Chondrocyte (in vitro differentiated cells): ENCODE measurements around the gene CSF1. TPM values are rescaled to one million over a fixed set of nuclear protein-coding genes. Genes with fewer than 3 reads are reported as not detected.
A peak's percentile ranks its signal among the peaks of the same experiment; 100 is the strongest.

Experiments used
- DNase-seq: peaks from one replicate; pipeline ENCODE4 v3.0.0; 2021; ENCODE audit warnings: mixed read lengths, low spot score
- H3K27ac Mint-ChIP-seq: one replicate; pipeline ENCODE4 v1.8.0; 2021; ENCODE audit warnings: mild to moderate bottlenecking, moderate library complexity, mixed read lengths; ENCODE audit not compliant: unreplicated experiment
- H3K27me3 Mint-ChIP-seq: 2 replicates; pipeline ENCODE4 v1.8.0; 2021; ENCODE audit warnings: low read depth, mixed read lengths
- H3K36me3 Mint-ChIP-seq: 2 replicates; pipeline ENCODE4 v1.8.0; 2021; ENCODE audit warnings: low read depth, mixed read lengths
- H3K4me1 Mint-ChIP-seq: 2 replicates; pipeline ENCODE4 v1.8.0; 2021; ENCODE audit warnings: low read depth, mild to moderate bottlenecking, mixed read lengths
- H3K4me3 Mint-ChIP-seq: one replicate; pipeline ENCODE4 v1.8.0; 2021; ENCODE audit warnings: mild to moderate bottlenecking, moderate library complexity, mixed read lengths; ENCODE audit not compliant: unreplicated experiment
- H3K9me3 Mint-ChIP-seq: 2 replicates; pipeline ENCODE4 v1.8.0; 2021; ENCODE audit warnings: low read depth, mixed read lengths
- CTCF ChIP-seq: fragments of 200-600 bp; sonication (generic); IDR thresholded peaks from 2 replicates; pipeline ENCODE4 v1.5.0; 2021; ENCODE audit warnings: antibody characterized with exemption, mild to moderate bottlenecking, moderate library complexity
- total RNA-seq: library from RNA; stranded (reverse); gene quantifications from 3 replicates; pipeline ENCODE4 v1.2.1, GENCODE V29; 2021

Gene CSF1
- total RNA-seq, 1 donor from 2014 or later, result 19.8 TPM

GRCh38 chr1:109922326-109922725 is 11.7 kb downstream of the CSF1 start:
- TF ChIP-seq CTCF, result no peak
- H3K36me3 Mint-ChIP-seq, result peaks cover 64% of the 10 kb centered on the region
- H3K4me3 Mint-ChIP-seq, result no peak overlapping the region
- H3K27me3 Mint-ChIP-seq, result no peaks in the 10 kb centered on the region
- no peak for DNase-seq
- H3K4me1 Mint-ChIP-seq, result peaks cover 18% of the 10 kb centered on the region
- peaks cover 4% of the 10 kb centered on the region for H3K9me3 Mint-ChIP-seq
- no peak overlapping the region for H3K27ac Mint-ChIP-seq

DNA sequence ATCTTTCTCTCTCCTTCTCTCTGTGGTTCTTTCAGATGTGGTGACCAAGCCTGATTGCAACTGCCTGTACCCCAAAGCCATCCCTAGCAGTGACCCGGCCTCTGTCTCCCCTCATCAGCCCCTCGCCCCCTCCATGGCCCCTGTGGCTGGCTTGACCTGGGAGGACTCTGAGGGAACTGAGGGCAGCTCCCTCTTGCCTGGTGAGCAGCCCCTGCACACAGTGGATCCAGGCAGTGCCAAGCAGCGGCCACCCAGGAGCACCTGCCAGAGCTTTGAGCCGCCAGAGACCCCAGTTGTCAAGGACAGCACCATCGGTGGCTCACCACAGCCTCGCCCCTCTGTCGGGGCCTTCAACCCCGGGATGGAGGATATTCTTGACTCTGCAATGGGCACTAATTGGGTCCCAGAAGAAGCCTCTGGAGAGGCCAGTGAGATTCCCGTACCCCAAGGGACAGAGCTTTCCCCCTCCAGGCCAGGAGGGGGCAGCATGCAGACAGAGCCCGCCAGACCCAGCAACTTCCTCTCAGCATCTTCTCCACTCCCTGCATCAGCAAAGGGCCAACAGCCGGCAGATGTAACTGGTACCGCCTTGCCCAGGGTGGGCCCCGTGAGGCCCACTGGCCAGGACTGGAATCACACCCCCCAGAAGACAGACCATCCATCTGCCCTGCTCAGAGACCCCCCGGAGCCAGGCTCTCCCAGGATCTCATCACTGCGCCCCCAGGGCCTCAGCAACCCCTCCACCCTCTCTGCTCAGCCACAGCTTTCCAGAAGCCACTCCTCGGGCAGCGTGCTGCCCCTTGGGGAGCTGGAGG is 12.7 kb downstream of the CSF1 start:
- DNase-seq, result no peak
- TF ChIP-seq CTCF, result peak; percentile 67
- H3K27me3 Mint-ChIP-seq, result no peaks in the 10 kb centered on the region
- peaks cover 4% of the 10 kb centered on the region for H3K9me3 Mint-ChIP-seq
- no peak overlapping the region for H3K4me3 Mint-ChIP-seq
- H3K36me3 Mint-ChIP-seq, result peaks cover 57% of the 10 kb centered on the region
- peaks cover 28% of the 10 kb centered on the region for H3K4me1 Mint-ChIP-seq
- no peak overlapping the region for H3K27ac Mint-ChIP-seq

DNA sequence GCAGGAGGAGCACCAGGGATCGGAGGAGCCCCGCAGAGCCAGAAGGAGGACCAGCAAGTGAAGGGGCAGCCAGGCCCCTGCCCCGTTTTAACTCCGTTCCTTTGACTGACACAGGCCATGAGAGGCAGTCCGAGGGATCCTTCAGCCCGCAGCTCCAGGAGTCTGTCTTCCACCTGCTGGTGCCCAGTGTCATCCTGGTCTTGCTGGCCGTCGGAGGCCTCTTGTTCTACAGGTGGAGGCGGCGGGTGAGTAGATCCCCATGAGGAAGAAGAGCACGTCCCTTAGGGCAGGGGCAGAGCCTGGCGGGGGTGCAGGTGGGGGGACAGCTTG is 13.3 kb downstream of the CSF1 start:
- no peak for DNase-seq
- Mint-ChIP-seq H3K36me3 (peaks cover 51% of the 10 kb centered on the region), H3K27me3 (no peaks in the 10 kb centered on the region), H3K4me1 (peaks cover 34% of the 10 kb centered on the region), H3K9me3 (peaks cover 4% of the 10 kb centered on the region), H3K27ac (no peak overlapping the region), H3K4me3 (no peak overlapping the region)
- TF ChIP-seq CTCF, result no peak

GRCh38 chr1:109924316-109924715 is 13.7 kb downstream of the CSF1 start:
- Mint-ChIP-seq H3K9me3 (peaks cover 4% of the 10 kb centered on the region), H3K36me3 (peaks cover 49% of the 10 kb centered on the region), H3K27me3 (no peaks in the 10 kb centered on the region), H3K4me1 (peaks cover 38% of the 10 kb centered on the region), H3K4me3 (no peak overlapping the region), H3K27ac (peak overlapping the region; percentile 82)
- no peak for TF ChIP-seq CTCF
- DNase-seq, result no peak

- Mint-ChIP-seq H3K36me3 (peaks cover 47% of the 10 kb centered on the region), H3K27me3 (no peaks in the 10 kb centered on the region), H3K4me3 (no peak overlapping the region)
Measured at GRCh38 chr1:109925159-109925990, 14.7 kb downstream of the CSF1 start.

More at GRCh38 chr1:109925159-109925990, 14.7 kb downstream of the CSF1 start:
- peaks cover 48% of the 10 kb centered on the region for H3K4me1 Mint-ChIP-seq
- no peak for TF ChIP-seq CTCF
- H3K9me3 Mint-ChIP-seq, result peaks cover 4% of the 10 kb centered on the region
- DNase-seq, result no peak
- peak overlapping the region; percentile 45 for H3K27ac Mint-ChIP-seq
